ENCODE data around the gene PGAM2.

Gene PGAM2

GRCh38 chr7:44064791-44065430 lies 456 bp downstream of the PGAM2 start:
- no peak for DNase-seq (ENCODE audit: low spot score)

- DNase-seq (ENCODE audit: low spot score), result no peak
Observed at GRCh38 chr7:44063894-44064651, 1.3 kb downstream of the PGAM2 start.

- no peak for DNase-seq (ENCODE audit: low spot score)
Observed at GRCh38 chr7:44063547-44063893, 1.8 kb downstream of the PGAM2 start.

- no peak for DNase-seq (ENCODE audit: low spot score)
Observed at GRCh38 chr7:44062903-44063295, 2.5 kb downstream of the PGAM2 start.

- no peak for DNase-seq (ENCODE audit: low spot score)
Observed at GRCh38 chr7:44062180-44062902, 3.0 kb downstream of the PGAM2 start.

GRCh38 chr7:44061645-44062179 lies 3.7 kb downstream of the PGAM2 start:
- no peak for DNase-seq (ENCODE audit: low spot score)

- DNase-seq (ENCODE audit: low spot score), result no peak
Observed at GRCh38 chr7:44060948-44061644, 4.3 kb downstream of the PGAM2 start.

GRCh38 chr7:44060091-44060947 lies 5.0 kb downstream of the PGAM2 start:
- no peak for DNase-seq (ENCODE audit: low spot score)

- DNase-seq (ENCODE audit: low spot score), result no peak
Observed at GRCh38 chr7:44059219-44060090, 5.9 kb downstream of the PGAM2 start.

- no peak for DNase-seq (ENCODE audit: low spot score)
Observed at GRCh38 chr7:44058759-44059218, 6.6 kb downstream of the PGAM2 start.

GRCh38 chr7:44057849-44058758 lies 7.3 kb downstream of the PGAM2 start:
- DNase-seq (ENCODE audit: low spot score), result no peak

- no peak for DNase-seq (ENCODE audit: low spot score)
Observed at GRCh38 chr7:44057181-44057848, 8.1 kb downstream of the PGAM2 start.

GRCh38 chr7:44056681-44057080 lies 8.7 kb downstream of the PGAM2 start:
- DNase-seq (ENCODE audit: low spot score), result no peak

- DNase-seq (ENCODE audit: low spot score), result no peak
Observed at GRCh38 chr7:44052771-44053365, 12.5 kb downstream of the PGAM2 start.

GRCh38 chr7:44051611-44052220 lies 13.7 kb downstream of the PGAM2 start:
- no peak for DNase-seq (ENCODE audit: low spot score)

- DNase-seq (ENCODE audit: low spot score), result no peak
Observed at GRCh38 chr7:44050915-44051560, 14.3 kb downstream of the PGAM2 start.
